CD4-positive, alpha-beta T cell treated with Interferon alpha-2 for 1 hour (primary cell): Measurements from ENCODE around the gene GAS1.
A peak's percentile ranks its signal among the peaks of the same experiment; 100 is the strongest.

Experiments
- DNase-seq, 2 donors: peaks; one replicate each; pipeline ENCODE4 v3.0.0-alpha.2; 2020 to 2022

The GAS1 gene, protein sequence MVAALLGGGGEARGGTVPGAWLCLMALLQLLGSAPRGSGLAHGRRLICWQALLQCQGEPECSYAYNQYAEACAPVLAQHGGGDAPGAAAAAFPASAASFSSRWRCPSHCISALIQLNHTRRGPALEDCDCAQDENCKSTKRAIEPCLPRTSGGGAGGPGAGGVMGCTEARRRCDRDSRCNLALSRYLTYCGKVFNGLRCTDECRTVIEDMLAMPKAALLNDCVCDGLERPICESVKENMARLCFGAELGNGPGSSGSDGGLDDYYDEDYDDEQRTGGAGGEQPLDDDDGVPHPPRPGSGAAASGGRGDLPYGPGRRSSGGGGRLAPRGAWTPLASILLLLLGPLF

GRCh38 chr9:86947146-86948073, at the start of gene GAS1:
Gene GAS1 (minus strand): TSS chr9:86947506. CDS start chr9:86946779, 727 bp downstream.
- peak; percentile 51 to 75 for DNase-seq

DNA sequence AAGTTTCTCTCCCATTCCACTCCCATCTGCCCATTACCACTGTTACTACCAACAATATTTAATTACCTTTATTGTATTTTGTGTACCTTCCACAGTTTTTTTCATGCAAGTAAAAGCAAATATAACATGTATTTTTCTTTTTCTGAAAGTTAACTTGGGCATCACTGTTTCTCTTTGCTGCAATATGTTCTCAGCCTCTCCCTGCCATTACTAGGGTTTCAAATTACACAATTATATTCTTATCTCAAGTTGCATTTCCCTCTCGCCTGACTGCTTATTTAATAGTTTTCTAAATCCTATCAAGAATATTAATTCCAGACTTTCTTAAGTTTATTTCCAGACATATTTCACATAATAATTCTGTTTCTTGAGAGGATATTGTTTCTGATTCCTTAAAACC, 46.9 kb upstream of the GAS1 start:
- no peak for DNase-seq

DNA sequence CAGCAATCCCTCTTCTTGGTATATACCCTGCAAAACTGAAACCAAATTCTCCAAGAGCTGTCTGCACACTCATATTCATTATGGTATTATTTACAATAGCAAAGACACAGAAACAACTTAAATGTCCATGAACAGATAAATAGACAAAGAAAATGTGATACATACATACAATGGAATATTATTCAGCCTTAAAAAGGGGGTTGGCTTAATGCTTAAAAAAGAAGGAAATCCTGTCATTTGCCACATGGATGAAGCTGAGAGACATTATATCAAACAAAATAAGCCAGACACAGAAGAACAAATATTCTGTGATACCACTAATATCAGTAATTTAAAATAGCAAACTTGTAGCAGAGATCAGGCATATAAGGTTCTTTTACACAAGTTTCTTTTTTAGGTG, 46.5 kb upstream of the GAS1 start:
- DNase-seq, result no peak

DNA sequence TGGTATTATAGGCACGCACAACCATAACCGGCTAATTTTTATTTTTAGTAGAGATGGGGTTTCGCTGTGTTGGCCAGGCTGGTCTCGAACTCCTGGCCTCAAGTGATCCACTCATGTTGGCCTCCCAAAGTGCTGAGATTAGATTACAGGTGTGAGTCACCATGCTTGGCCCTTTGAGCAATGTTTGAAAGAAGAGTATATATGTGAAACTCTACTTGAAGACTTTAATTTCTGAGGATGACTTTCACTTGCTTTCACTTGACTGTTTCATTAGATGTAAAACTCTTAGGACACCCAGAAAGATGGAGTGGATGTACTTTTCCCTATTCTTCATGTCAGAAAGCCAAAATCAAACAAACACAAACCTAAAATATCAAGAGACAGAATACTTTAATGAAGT, 43.8 kb upstream of the GAS1 start:
- no peak for DNase-seq

DNA sequence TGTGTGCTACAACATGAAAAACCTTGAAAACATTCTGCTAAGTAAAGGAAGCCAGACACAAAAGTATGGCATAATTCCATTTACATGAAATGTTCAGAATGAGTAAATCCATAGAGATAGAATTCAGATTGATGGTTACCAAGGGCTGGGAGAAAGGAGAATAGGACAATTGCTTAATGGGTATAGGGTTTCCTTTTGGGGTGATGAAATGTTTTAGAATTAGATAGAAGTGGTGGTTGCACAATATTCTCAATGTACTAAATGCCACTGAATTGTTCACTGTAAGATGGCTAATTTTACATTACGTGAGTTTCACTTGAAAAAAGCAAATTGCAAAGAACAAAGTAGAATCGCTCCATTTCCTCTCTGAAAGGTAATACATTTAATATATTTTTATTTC, 43.0 kb upstream of the GAS1 start:
- DNase-seq, result no peak

- no peak for DNase-seq
These were observed 40.6 kb upstream of the GAS1 start for GRCh38 chr9:86987900-86988299.

GRCh38 chr9:86985132-86985647, 37.9 kb upstream of the GAS1 start:
- no peak for DNase-seq

- DNase-seq, result no peak
These were observed 36.4 kb upstream of the GAS1 start for GRCh38 chr9:86983620-86984259.

DNA sequence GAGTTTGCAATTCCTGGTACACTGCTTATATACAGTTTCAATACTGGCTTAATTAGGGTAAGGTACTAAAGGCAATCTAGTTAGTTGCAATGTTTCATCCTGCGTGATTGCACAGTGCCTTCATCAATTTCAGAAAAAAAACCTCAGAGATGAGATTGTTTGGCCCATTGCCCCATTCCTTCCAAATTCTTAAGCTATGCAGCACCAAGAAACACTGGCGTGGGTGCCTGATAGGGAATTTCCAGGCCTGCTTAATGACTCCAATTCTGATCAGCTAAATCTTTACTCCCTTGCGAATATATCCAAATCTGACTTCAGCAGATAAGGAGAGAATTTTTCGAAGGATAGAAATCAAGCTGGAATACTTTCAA, 35.9 kb upstream of the GAS1 start:
- DNase-seq, result no peak

GRCh38 chr9:86980802-86981201, 33.5 kb upstream of the GAS1 start:
- no peak for DNase-seq

- DNase-seq, result no peak
These were observed 32.4 kb upstream of the GAS1 start for GRCh38 chr9:86979657-86980056.

- no peak for DNase-seq
These were observed 31.7 kb upstream of the GAS1 start for GRCh38 chr9:86978922-86979474.

GRCh38 chr9:86978413-86978812, 31.1 kb upstream of the GAS1 start:
- no peak for DNase-seq

DNA sequence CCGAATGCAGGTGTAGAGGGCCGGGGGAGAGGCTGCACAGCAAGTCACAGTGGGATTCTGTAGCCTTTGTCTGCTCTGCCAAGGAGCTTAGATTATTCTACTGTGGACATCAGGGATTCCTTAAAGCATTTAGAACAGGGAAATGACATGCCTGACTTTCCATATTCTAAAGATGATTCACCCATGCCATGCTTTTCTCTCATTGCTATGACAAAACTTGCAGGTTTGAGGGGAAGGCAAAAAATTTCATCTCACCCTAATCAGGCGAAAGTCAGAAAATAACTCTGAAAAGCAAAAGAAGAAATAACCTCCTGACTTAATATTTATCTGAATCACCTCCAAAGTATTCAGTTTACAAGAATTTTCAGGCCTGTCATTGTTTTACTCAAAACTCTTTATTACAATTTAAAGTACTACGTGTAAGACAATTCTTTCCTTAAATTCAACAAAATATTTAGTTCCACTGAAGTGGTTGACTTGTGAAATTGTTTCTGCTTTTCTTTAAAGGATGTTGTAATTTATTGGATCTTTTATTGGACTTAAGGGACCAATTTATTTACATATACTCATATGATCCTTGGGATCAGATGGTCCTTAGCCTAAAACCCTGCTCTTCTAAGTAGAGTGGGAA, 30.0 kb upstream of the GAS1 start:
- no peak for DNase-seq

DNA sequence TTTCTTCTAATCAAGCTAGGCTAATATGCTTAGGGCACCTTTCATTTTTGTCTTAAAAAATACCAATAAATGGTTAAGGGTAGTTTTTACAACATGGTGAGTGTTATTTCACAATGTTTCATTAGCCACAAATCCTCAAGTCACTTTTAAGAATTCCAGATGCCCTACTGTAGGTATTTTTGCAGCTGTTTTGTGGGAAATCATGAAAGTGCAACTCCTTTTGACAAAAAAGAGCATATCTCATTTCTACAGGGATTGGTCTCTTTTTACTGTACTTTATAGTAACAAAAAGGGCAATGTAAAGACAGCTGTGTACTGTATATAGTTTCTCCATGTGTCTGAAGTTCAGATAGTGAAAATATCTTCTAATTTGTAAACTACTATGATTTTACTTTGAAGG, 28.3 kb upstream of the GAS1 start:
- DNase-seq, result no peak

GRCh38 chr9:86975036-86975435, 27.7 kb upstream of the GAS1 start:
- no peak for DNase-seq

DNA sequence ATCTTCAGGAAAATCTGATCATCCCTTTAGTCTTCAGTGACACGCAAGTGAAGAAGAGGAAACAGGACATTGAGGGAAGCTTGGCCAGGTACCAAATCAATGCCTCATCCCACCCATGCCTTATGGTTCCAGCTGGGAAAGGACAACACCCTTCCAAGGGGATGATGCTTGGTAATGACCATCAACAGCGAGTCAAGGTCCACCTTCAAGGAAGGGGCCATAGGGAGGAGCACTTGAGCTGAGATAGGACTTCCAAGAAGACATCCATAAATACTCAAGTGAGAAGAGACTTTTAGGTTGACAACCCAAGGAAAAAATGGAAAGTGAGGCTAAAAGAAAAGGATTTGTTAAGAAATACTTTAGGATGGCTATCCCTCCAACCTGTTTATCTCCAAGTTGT, 27.1 kb upstream of the GAS1 start:
- no peak for DNase-seq

- DNase-seq, result no peak
These were observed 24.4 kb upstream of the GAS1 start for GRCh38 chr9:86971742-86972141.

GRCh38 chr9:86968258-86968920, 21.1 kb upstream of the GAS1 start:
- DNase-seq, result no peak

DNA sequence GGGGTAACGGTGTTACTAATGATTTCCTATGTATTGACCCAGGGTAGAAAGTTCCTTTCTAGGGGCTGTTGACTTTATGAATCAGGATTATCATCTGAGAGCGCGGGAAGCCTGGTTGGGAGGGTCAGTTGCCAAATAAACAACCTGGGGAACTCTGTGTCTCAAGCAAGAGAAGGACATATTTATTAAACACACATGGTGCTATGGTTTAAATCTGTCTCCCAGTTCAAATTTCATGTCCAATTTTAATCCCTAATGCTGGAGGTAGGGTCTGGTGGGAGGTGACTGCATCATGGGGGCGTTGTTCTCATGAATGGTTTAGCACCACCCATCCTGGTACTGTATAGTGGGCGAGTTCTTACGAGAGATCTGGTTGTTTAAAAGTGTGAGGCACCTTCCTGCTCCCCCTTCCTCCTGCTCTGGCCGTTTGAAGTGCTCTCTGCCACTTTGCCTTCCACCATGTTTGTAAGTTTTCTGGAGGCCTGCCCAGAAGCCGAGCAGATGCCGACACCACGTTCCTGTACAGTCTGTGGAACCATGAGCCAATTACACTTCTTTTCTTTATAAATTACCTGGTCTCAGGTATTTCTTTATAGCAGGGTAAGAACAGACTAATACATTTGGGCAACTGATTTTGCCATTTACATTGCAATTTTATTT, 19.7 kb upstream of the GAS1 start:
- DNase-seq, result no peak

DNA sequence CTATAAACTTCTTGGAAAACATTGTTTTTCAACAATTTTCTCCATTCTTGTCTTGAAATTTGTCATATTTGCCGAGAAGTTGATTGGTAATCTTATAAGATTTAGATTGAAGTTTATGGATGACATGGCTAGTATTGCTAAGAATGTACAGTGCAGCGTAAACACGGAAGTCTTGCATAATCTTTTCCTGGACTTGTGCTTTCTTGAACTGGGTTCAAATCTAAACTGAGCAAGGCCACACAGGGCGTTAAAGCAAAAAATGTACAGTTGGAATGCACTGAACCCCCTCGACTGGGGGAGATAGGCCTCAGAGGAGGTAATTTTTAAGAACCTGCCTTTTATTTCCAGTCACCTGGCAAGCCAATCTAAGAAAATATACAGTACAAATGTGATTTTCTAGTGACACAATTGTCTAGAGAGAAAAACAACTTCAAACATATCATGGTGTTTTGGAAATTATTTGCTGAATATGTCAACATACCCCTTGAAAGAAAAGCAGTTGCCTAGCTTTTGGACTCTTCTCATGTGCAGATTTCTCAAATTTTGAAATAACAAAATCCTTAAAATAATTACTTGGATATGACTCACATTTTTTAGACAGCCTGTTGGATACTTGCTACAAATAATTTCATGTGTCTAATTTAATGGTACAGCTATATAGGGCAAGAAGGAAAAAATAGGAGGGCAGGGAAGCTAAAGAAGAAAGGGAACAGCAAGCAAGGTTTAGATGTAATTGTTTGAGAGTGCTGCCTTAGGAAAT, 18.5 kb upstream of the GAS1 start:
- no peak for DNase-seq
